H1 (cell line): ENCODE data around the gene SIPA1L2. TPM values are rescaled to one million over a fixed set of nuclear protein-coding genes. Genes with fewer than 3 reads are reported as not detected.
A peak's percentile ranks its signal among the peaks of the same experiment; 100 is the strongest.

Source experiments
- CTCF ChIA-PET: fragments of 300-600 bp; sonication (Branson Sonifier 250); formaldehyde crosslinking; loops from one replicate; lab custom pipeline; 2021; ENCODE audit not compliant: partially characterized antibody; lab: Charles Lee
- POLR2A ChIA-PET: fragments of 300-600 bp; sonication (Branson Sonifier 250); formaldehyde crosslinking; loops from one replicate; lab custom pipeline; 2021; ENCODE audit warnings: inconsistent platforms; ENCODE audit not compliant: partially characterized antibody; lab: Charles Lee
- DNase-seq, 2 experiments: peaks; one replicate each; pipeline versions ENCODE4 v3.0.0 to v3.0.0-alpha.2; 2010 to 2022; ENCODE audit warnings: low spot score in 2 of 2, low read depth in 1 of 2, mixed read lengths in 1 of 2
- FAIRE-seq: peaks from 2 replicates; lab custom pipeline; 2011; peaks lifted over from hg19 to GRCh38; lab: Jason Lieb, UNC
- H2AFZ ChIP-seq: 2 replicates; pipeline ENCODE4 v1.8.1; 2012; ENCODE audit warnings: low read length, inconsistent platforms
- H2AK5ac ChIP-seq: 2 replicates; pipeline ENCODE4 v1.6.1; 2013; ENCODE audit warnings: low read depth, low read length
- H2BK120ac ChIP-seq: replicated peaks from 2 replicates; pipeline ENCODE3; 2013; ENCODE audit warnings: low read depth, low read length, inconsistent platforms
- H2BK12ac ChIP-seq: 2 replicates; pipeline ENCODE4 v1.6.1; 2013; ENCODE audit warnings: low read depth, low read length
- H2BK15ac ChIP-seq: 2 replicates; pipeline ENCODE4 v1.6.1; 2013; ENCODE audit warnings: low read length
- H2BK20ac ChIP-seq: 2 replicates; pipeline ENCODE4 v1.6.1; 2013; ENCODE audit warnings: low read length
- H2BK5ac ChIP-seq: 2 replicates; pipeline ENCODE4 v1.6.1; 2013; ENCODE audit warnings: low read depth, low read length
- H3K14ac ChIP-seq: 2 replicates; pipeline ENCODE4 v1.6.1; 2013; ENCODE audit warnings: inconsistent platforms; ENCODE audit not compliant: insufficient read length
- H3K18ac ChIP-seq: 2 replicates; pipeline ENCODE4 v1.6.1; 2013; ENCODE audit warnings: low read length; ENCODE audit errors: extremely low read depth
- H3K23ac ChIP-seq: 2 replicates; pipeline ENCODE4 v1.6.1; 2013; ENCODE audit warnings: inconsistent platforms; ENCODE audit not compliant: insufficient read length
- H3K23me2 ChIP-seq: 2 replicates; pipeline ENCODE4 v1.6.1; 2013; ENCODE audit warnings: low read depth, low read length
- H3K27ac ChIP-seq: 2 replicates; pipeline ENCODE4 v1.6.1; 2011; ENCODE audit warnings: low read depth, low read length, inconsistent platforms
- H3K27me3 ChIP-seq, 4 experiments: replicated peaks in 1 of 4; 1 replicate in 1 of 4; 2 replicates in 3 of 4; pipeline versions ENCODE4 v1.6.1 to v1.8.1; 2011 to 2013; ENCODE audit warnings: low read length in 3 of 4, mild to moderate bottlenecking in 3 of 4, inconsistent platforms in 2 of 4, mixed read lengths in 2 of 4, moderate library complexity in 1 of 4; ENCODE audit not compliant: control insufficient read depth in 3 of 4, insufficient read depth in 3 of 4; ENCODE audit errors: extremely low read depth in 1 of 4
- H3K36me3 ChIP-seq, 4 experiments: 2 replicates each; pipeline versions ENCODE4 v1.6.1 to v1.8.1; 2011 to 2013; ENCODE audit warnings: mild to moderate bottlenecking in 4 of 4, low read length in 3 of 4, moderate library complexity in 2 of 4, control low read depth in 1 of 4, inconsistent platforms in 1 of 4; ENCODE audit not compliant: insufficient read depth in 4 of 4, control insufficient read depth in 2 of 4
- H3K4ac ChIP-seq: replicated peaks from 2 replicates; pipeline ENCODE3; 2013; ENCODE audit warnings: low read length, low read depth, mixed read lengths, inconsistent platforms; ENCODE audit not compliant: insufficient read length
- H3K4me1 ChIP-seq, 4 experiments: replicated peaks in 1 of 4; 1 replicate in 1 of 4; 2 replicates in 3 of 4; pipeline versions ENCODE4 v1.6.1 to v1.8.1; 2011 to 2013; ENCODE audit warnings: low read length in 3 of 4, inconsistent platforms in 2 of 4, mixed read lengths in 1 of 4; ENCODE audit not compliant: insufficient read depth in 4 of 4, control insufficient read depth in 3 of 4
- H3K4me2 ChIP-seq, 2 experiments: 2 replicates each; pipeline versions ENCODE4 v1.6.1 to v1.8.1; 2011 to 2013; ENCODE audit warnings: low read depth in 2 of 2, low read length in 2 of 2, control low read depth in 1 of 2, inconsistent platforms in 1 of 2, mild to moderate bottlenecking in 1 of 2; ENCODE audit not compliant: insufficient read depth in 1 of 2
- H3K4me3 ChIP-seq, 4 experiments: fragments of 200-600, 300-600 bp in 1 of 4; sonication (generic), shearing (Covaris generic), sonication (Bioruptor Twin) in 1 of 4; 2 replicates each; pipeline versions ENCODE4 v1.5.1 to v1.8.1; 2011 to 2016; ENCODE audit warnings: low read length in 4 of 4, low read depth in 3 of 4, control low read depth in 2 of 4, inconsistent platforms in 2 of 4, mild to moderate bottlenecking in 2 of 4, mixed read lengths in 1 of 4, moderate library complexity in 1 of 4; ENCODE audit not compliant: insufficient read depth in 2 of 4; ENCODE audit errors: extremely low read depth in 1 of 4
- H3K56ac ChIP-seq: replicated peaks from 2 replicates; pipeline ENCODE3; 2013; ENCODE audit warnings: low read depth, mild to moderate bottlenecking, mixed read lengths, low read length, inconsistent platforms; ENCODE audit not compliant: insufficient read length
- H3K79me1 ChIP-seq: 2 replicates; pipeline ENCODE4 v1.6.1; 2013; ENCODE audit warnings: low read depth, low read length, control low read depth
- H3K79me2 ChIP-seq, 2 experiments: 2 replicates each; pipeline versions ENCODE4 v1.6.1 to v1.8.1; 2012 to 2013; ENCODE audit warnings: low read length in 2 of 2, mild to moderate bottlenecking in 2 of 2, inconsistent platforms in 1 of 2; ENCODE audit not compliant: insufficient read depth in 2 of 2, control insufficient read depth in 1 of 2
- H3K9ac ChIP-seq, 4 experiments: replicated peaks in 1 of 4; 1 replicate in 1 of 4; 2 replicates in 3 of 4; pipeline versions ENCODE4 v1.6.1 to v1.8.1; 2011 to 2013; ENCODE audit warnings: low read depth in 3 of 4, low read length in 3 of 4, control low read depth in 2 of 4, mild to moderate bottlenecking in 2 of 4, moderate library complexity in 2 of 4, inconsistent platforms in 1 of 4; ENCODE audit errors: extremely low read depth in 1 of 4
- H3K9me3 ChIP-seq, 2 experiments: 2 replicates each; pipeline versions ENCODE4 v1.6.1 to v1.8.1; 2012 to 2013; ENCODE audit warnings: mild to moderate bottlenecking in 2 of 2, moderate library complexity in 2 of 2, control low read depth in 1 of 2, inconsistent platforms in 1 of 2, low read depth in 1 of 2, low read length in 1 of 2, mixed read lengths in 1 of 2; ENCODE audit not compliant: insufficient read depth in 2 of 2
- H4K20me1 ChIP-seq, 2 experiments: replicated peaks in 1 of 2; 2 replicates each; pipeline versions ENCODE3 to v1.8.1; 2011 to 2013; ENCODE audit warnings: inconsistent platforms in 2 of 2, low read length in 2 of 2, mild to moderate bottlenecking in 1 of 2; ENCODE audit not compliant: insufficient read depth in 2 of 2, control insufficient read depth in 1 of 2
- H4K5ac ChIP-seq: 2 replicates; pipeline ENCODE4 v1.6.1; 2013; ENCODE audit warnings: low read length, low read depth, mixed read lengths, inconsistent platforms; ENCODE audit not compliant: insufficient read length
- H4K8ac ChIP-seq: 2 replicates; pipeline ENCODE4 v1.8.0; 2013; ENCODE audit warnings: mild to moderate bottlenecking, moderate library complexity, low read length, inconsistent platforms; ENCODE audit not compliant: insufficient read depth; ENCODE audit errors: extremely low read depth
- H4K91ac ChIP-seq: replicated peaks from 2 replicates; pipeline ENCODE3; 2013; ENCODE audit warnings: low read length, mixed read lengths, inconsistent platforms; ENCODE audit not compliant: insufficient read length
- ATF2 ChIP-seq: IDR thresholded peaks from 2 replicates; pipeline ENCODE4 v1.6.1; 2012; ENCODE audit warnings: low read length, inconsistent platforms
- BRCA1 ChIP-seq: IDR thresholded peaks from 2 replicates; pipeline ENCODE4 v1.6.1; 2012; ENCODE audit warnings: low read depth, low read length, improper control_type of control experiment
- CBX5 ChIP-seq: fragments of 300-800, 300-1000 bp; sonication (generic); IDR thresholded peaks from 2 replicates; pipeline ENCODE4 v1.7.1; 2016; ENCODE audit warnings: antibody characterized with exemption, low read length, low read depth
- CHD1 ChIP-seq: IDR thresholded peaks from 2 replicates; pipeline ENCODE4 v1.6.1; 2012; ENCODE audit warnings: low read depth, low read length, improper control_type of control experiment
- CHD2 ChIP-seq: IDR thresholded peaks from 2 replicates; pipeline ENCODE4 v1.6.1; 2012; ENCODE audit warnings: low read length, improper control_type of control experiment
- CTCF ChIP-seq, 3 experiments: IDR thresholded peaks; 1 replicate in 2 of 3; 2 replicates in 1 of 3; pipeline versions ENCODE4 v1.5.1 to v1.6.1; 2011; ENCODE audit warnings: low read length in 3 of 3, mild to moderate bottlenecking in 3 of 3, inconsistent platforms in 2 of 3, low read depth in 1 of 3, moderate library complexity in 1 of 3; ENCODE audit not compliant: insufficient read depth in 1 of 3; ENCODE audit errors: control extremely low read depth in 1 of 3
- JUND ChIP-seq: IDR thresholded peaks from 2 replicates; pipeline ENCODE4 v1.6.1; 2011; ENCODE audit warnings: mild to moderate bottlenecking, improper control_type of control experiment, low read length
- KDM4A ChIP-seq: IDR thresholded peaks from one replicate; pipeline ENCODE4 v1.7.1; 2012; ENCODE audit warnings: low read depth, mild to moderate bottlenecking, moderate library complexity, low read length, inconsistent platforms; ENCODE audit not compliant: severe bottlenecking
- POLR2A ChIP-seq, 2 experiments: IDR thresholded peaks; 1 replicate in 1 of 2; 2 replicates in 1 of 2; pipeline ENCODE4 v1.6.1; 2011; ENCODE audit warnings: low read depth in 2 of 2, low read length in 2 of 2, mild to moderate bottlenecking in 2 of 2; ENCODE audit errors: control extremely low read depth in 1 of 2
- SIRT6 ChIP-seq: IDR thresholded peaks from one replicate; pipeline ENCODE4 v1.7.1; 2012; ENCODE audit warnings: low read length, inconsistent platforms
- SP4 ChIP-seq: IDR thresholded peaks from 2 replicates; pipeline ENCODE4 v1.6.1; 2012; ENCODE audit warnings: low read length, inconsistent platforms
- SRF ChIP-seq: IDR thresholded peaks from 2 replicates; pipeline ENCODE4 v1.6.1; 2011; ENCODE audit warnings: mild to moderate bottlenecking, low read depth, low read length, moderate library complexity
- WGBS, 2 experiments: shearing (Covaris generic) in 1 of 2; methylation state at CpG; one replicate each; pipeline versions ENCODE4 v1.1.6 to v1.1.7; 2013 to 2015; ENCODE audit warnings: low lambda C conversion rate in 2 of 2, mixed read lengths in 2 of 2, inconsistent platforms in 1 of 2, low coverage in 1 of 2, missing lambda C conversion rate in 1 of 2; ENCODE audit not compliant: insufficient replicate concordance in 2 of 2, insufficient coverage in 1 of 2, insufficient read length in 1 of 2; ENCODE audit errors: extremely low coverage in 1 of 2, missing lambda C conversion rate in 1 of 2; 5-methylcytosine and 5-hydroxymethylcytosine counted together
- polyA plus RNA-seq, 7 experiments: library from polyadenylated mRNA; depleted of rRNA in 3 of 7; stranded (reverse) in 5 of 7; unstranded in 2 of 7; fragments of >200 nt in 5 of 7; fragments of 200-250 nt in 2 of 7; gene quantifications; 1 replicate in 5 of 7; 2 replicates in 1 of 7; 4 replicates in 1 of 7; pipeline versions ENCODE4 v1.2.1 to v1.2.3, GENCODE V29; 2011 to 2013; ENCODE audit warnings: missing spikeins in 2 of 7, mixed read lengths in 2 of 7
- total RNA-seq: library from RNA; stranded (reverse); fragmentation: NEBNext Ultra II Directional; extraction: Animal tissue kit (Norgen Biotek cat#: 25700); gene quantifications from 2 replicates; pipeline ENCODE4 v1.2.1, GENCODE V29; 2021

Gene SIPA1L2
- total and polyA plus RNA-seq, 2 of the 8 experiments (the other 6 are each of a cell fraction or from before 2014, with no cell fraction given), result 7.7 to 13.2 TPM

- H3K4me3 ChIP-seq, result no peak overlapping the region
- H4K20me1 ChIP-seq, result no peaks in the 10 kb centered on the region
- H3K4me1 ChIP-seq, result peaks cover 0 to 7% (median 0%) of the 10 kb centered on the region in 4 experiments; a peak in 1 of 7 replicates
- H3K4ac ChIP-seq, result no peak overlapping the region
- no peak overlapping the region; a peak in 1 of 7 replicates for H3K9ac ChIP-seq
- no peak overlapping the region for H3K27ac ChIP-seq
- no peak overlapping the region for H2BK15ac ChIP-seq
- H2BK120ac ChIP-seq, result no peak overlapping the region
- peak overlapping the region; percentile 16; the same call in 1 of the 2 replicates for H2AFZ ChIP-seq
- FAIRE-seq (no peak), DNase-seq (no peak)
- no peak overlapping the region for H2BK12ac ChIP-seq
- ChIA-PET POLR2A (no interaction called here), CTCF (interaction anchor here (1.1 to 1.2 kb wide), 2 partner anchors 21 to 224 kb away, joined by 3 to 4 read pairs; no protein-coding TSS in a partner anchor)
- no peaks in the 10 kb centered on the region; the same call in 1 of the 2 replicates for H3K79me1 ChIP-seq
- no peaks in the 10 kb centered on the region for H3K79me2 ChIP-seq
- H3K14ac ChIP-seq, result no peak overlapping the region
- no peak overlapping the region for H4K91ac ChIP-seq
- H3K36me3 ChIP-seq, result no peaks in the 10 kb centered on the region
- no peak overlapping the region for H4K5ac ChIP-seq
- no peak overlapping the region for H3K56ac ChIP-seq
- H2AK5ac ChIP-seq, result no peak overlapping the region
- no peak overlapping the region for H3K4me2 ChIP-seq
- no peak overlapping the region for H4K8ac ChIP-seq
- no peaks in the 10 kb centered on the region for H3K27me3 ChIP-seq
- WGBS, 2 experiments, result 97% methylated on average over 4 of the region's 4 CpGs; no CpG with 5 or more reads in 1 of the 2 experiments
- H3K9me3 ChIP-seq, result no peaks in the 10 kb centered on the region
- H2BK5ac ChIP-seq, result no peak overlapping the region
- no peak overlapping the region for H3K18ac ChIP-seq
- H2BK20ac ChIP-seq, result no peak overlapping the region
- H3K23me2 ChIP-seq, result no peaks in the 10 kb centered on the region
- H3K23ac ChIP-seq, result no peak overlapping the region
- TF ChIP-seq JUND (no peak), CHD2 (no peak), CBX5 (no peak), SIRT6 (no peak), SP4 (no peak), CHD1 (no peak), CTCF (IDR thresholded peaks at IDR 0.05; ENCODE audit: control extremely low read depth in 1 of 3, insufficient read depth in 1 of 3, low read depth in 1 of 3, low read length in 3 of 3) (no peak), BRCA1 (no peak), SRF (no peak), ATF2 (no peak), POLR2A (IDR thresholded peaks at IDR 0.05; ENCODE audit: control extremely low read depth in 1 of 2, low read depth in 2 of 2, low read length in 2 of 2) (no peak), KDM4A (no peak)
Measured at GRCh38 chr1:232655746-232656085, 25.8 kb upstream of the SIPA1L2 start.
